Endothelial cell of umbilical vein (primary cell): ENCODE data around the gene STATH. TPM values are rescaled to one million over a fixed set of nuclear protein-coding genes. Genes with fewer than 3 reads are reported as not detected.

Source experiments
- BruUV-seq: library from RNA; stranded (reverse); fragments of 400-500 nt; replicated peaks from 2 replicates; lab custom pipeline; 2021; lab: Mats Ljungman, UMichigan
- CTCF ChIA-PET: fragments of 300-600, 350-600 bp; sonication (Branson Sonifier 250); formaldehyde crosslinking; loops from one replicate; lab custom pipeline; 2021; ENCODE audit warnings: antibody characterized with exemption, inconsistent platforms; lab: Charles Lee
- POLR2A ChIA-PET: fragments of 300-600, 350-600 bp; sonication (Branson Sonifier 250); formaldehyde crosslinking; loops from one replicate; lab custom pipeline; 2021; ENCODE audit warnings: antibody characterized with exemption, inconsistent platforms; lab: Charles Lee
- DNase-seq: peaks from one replicate; pipeline ENCODE4 v3.0.0-alpha.2; 2011; ENCODE audit warnings: low read depth, low spot score
- FAIRE-seq: peaks from 2 replicates; lab custom pipeline; 2011; peaks lifted over from hg19 to GRCh38; lab: Jason Lieb, UNC
- H2AFZ ChIP-seq: 2 replicates; pipeline ENCODE4 v1.6.0; 2012; ENCODE audit warnings: low read depth, low read length, control low read depth, inconsistent platforms
- H3K27ac ChIP-seq: 2 replicates; pipeline ENCODE4 v1.5.1; 2011; ENCODE audit warnings: low read depth, mild to moderate bottlenecking, control low read depth, low read length, moderate library complexity; ENCODE audit not compliant: insufficient read depth
- H3K27me3 ChIP-seq, 2 experiments: 2 replicates each; pipeline versions ENCODE4 v1.6.0 to v1.6.1; 2011; ENCODE audit warnings: low read length in 2 of 2, mixed read lengths in 1 of 2; ENCODE audit not compliant: control insufficient read depth in 2 of 2, insufficient read depth in 2 of 2
- H3K36me3 ChIP-seq, 2 experiments: 2 replicates in 1 of 2; 3 replicates in 1 of 2; pipeline ENCODE4 v1.5.1; 2011; ENCODE audit warnings: low read length in 2 of 2, mild to moderate bottlenecking in 1 of 2, moderate library complexity in 1 of 2; ENCODE audit not compliant: control insufficient read depth in 2 of 2, insufficient read depth in 2 of 2; ENCODE audit errors: extremely low read depth in 1 of 2
- H3K4me1 ChIP-seq: 3 replicates; pipeline ENCODE4 v1.5.1; 2011; ENCODE audit warnings: mild to moderate bottlenecking, low read length; ENCODE audit not compliant: control insufficient read depth, insufficient read depth; ENCODE audit errors: extremely low read depth
- H3K4me2 ChIP-seq: 2 replicates; pipeline ENCODE4 v1.6.1; 2011; ENCODE audit warnings: low read length, control low read depth, mixed read lengths; ENCODE audit not compliant: insufficient read depth
- H3K4me3 ChIP-seq, 3 experiments: fragments of 200-600 bp in 1 of 3; sonication (generic), shearing (Covaris generic) in 1 of 3; replicated peaks in 1 of 3; 2 replicates each; pipeline ENCODE4 v1.5.1; 2011 to 2016; ENCODE audit warnings: control low read depth in 3 of 3, low read length in 3 of 3, mild to moderate bottlenecking in 2 of 3, inconsistent platforms in 1 of 3, low read depth in 1 of 3, moderate library complexity in 1 of 3; ENCODE audit not compliant: insufficient read depth in 1 of 3
- H3K79me2 ChIP-seq: 2 replicates; pipeline ENCODE4 v1.6.0; 2012; ENCODE audit warnings: low read length, inconsistent platforms; ENCODE audit not compliant: control insufficient read depth, insufficient read depth
- H3K9ac ChIP-seq: replicated peaks from 2 replicates; pipeline ENCODE3; 2011; ENCODE audit warnings: low read length, control low read depth; ENCODE audit not compliant: insufficient read depth; ENCODE audit errors: extremely low read depth
- H3K9me1 ChIP-seq: replicated peaks from 3 replicates; pipeline ENCODE4 v1.6.0; 2011; ENCODE audit warnings: mild to moderate bottlenecking, low read length; ENCODE audit not compliant: control insufficient read depth, insufficient read depth; ENCODE audit errors: extremely low read depth
- H3K9me3 ChIP-seq: replicated peaks from 2 replicates; pipeline ENCODE4 v1.5.1; 2012; ENCODE audit warnings: low read length, inconsistent platforms; ENCODE audit not compliant: control insufficient read depth, insufficient read depth
- H4K20me1 ChIP-seq: replicated peaks from 2 replicates; pipeline ENCODE3; 2011; ENCODE audit warnings: mild to moderate bottlenecking, low read length; ENCODE audit not compliant: control insufficient read depth, insufficient read depth; ENCODE audit errors: extremely low read depth
- CTCF ChIP-seq, 2 donors: IDR thresholded peaks; 1 replicate in 1 of 2; 2 replicates in 1 of 2; pipeline ENCODE4 v1.5.1; 2011; ENCODE audit warnings: low read length in 2 of 2, mild to moderate bottlenecking in 2 of 2, moderate library complexity in 2 of 2, control low read depth in 1 of 2, inconsistent platforms in 1 of 2, low read depth in 1 of 2; ENCODE audit not compliant: insufficient read depth in 1 of 2; ENCODE audit errors: extremely low read depth in 1 of 2
- EZH2 ChIP-seq: IDR thresholded peaks from 2 replicates; pipeline ENCODE4 v1.6.1; 2012; ENCODE audit warnings: borderline replicate concordance, low read depth, mild to moderate bottlenecking, moderate library complexity, low read length, inconsistent platforms; ENCODE audit not compliant: severe bottlenecking
- GATA2 ChIP-seq: IDR thresholded peaks from 2 replicates; pipeline ENCODE4 v1.7.0; 2011; ENCODE audit warnings: low read depth, mild to moderate bottlenecking, moderate library complexity, mixed read lengths, low read length; ENCODE audit not compliant: insufficient read length, insufficient read depth
- JUN ChIP-seq: IDR thresholded peaks from 2 replicates; pipeline ENCODE4 v1.6.1; 2011; ENCODE audit warnings: borderline replicate concordance, low read depth; ENCODE audit not compliant: insufficient read length, insufficient read depth
- MYC ChIP-seq: IDR thresholded peaks from one replicate; pipeline ENCODE4 v1.6.1; 2011; ENCODE audit warnings: mild to moderate bottlenecking, low read depth, low read length
- POLR2A ChIP-seq: IDR thresholded peaks from 2 replicates; pipeline ENCODE4 v1.6.1; 2012; ENCODE audit warnings: low read depth, mild to moderate bottlenecking, control low read depth, low read length
- POLR2AphosphoS5 ChIP-seq: IDR thresholded peaks from 2 replicates; pipeline ENCODE4 v1.6.1; 2012; ENCODE audit warnings: low read depth, mild to moderate bottlenecking, control low read depth, low read length, moderate library complexity; ENCODE audit not compliant: insufficient read depth
- dilution Hi-C: fragments of 300-500 bp; cut with MboI; formaldehyde crosslinking; loops from one replicate; pipeline ENCODE4 v1.15.0; 2019; ENCODE audit warnings: low sequenced_read_pairs; ENCODE audit not compliant: extremely low pct_ligation_motif_present
- intact Hi-C: fragments of 100-400 bp; cut with micrococcal nuclease; formaldehyde crosslinking; loops from one replicate; pipeline ENCODE4 v1.10.0; 2022
- polyA plus RNA-seq, 4 experiments: library from polyadenylated mRNA; depleted of rRNA in 3 of 4; stranded (reverse) in 3 of 4; unstranded in 1 of 4; fragments of >200 nt; gene quantifications; 2 replicates each; pipeline versions ENCODE4 v1.2.1 to v1.2.3, GENCODE V29; 2011 to 2012; ENCODE audit warnings: missing spikeins in 1 of 4
- total RNA-seq: library from RNA; stranded (reverse); gene quantifications from 2 replicates; pipeline ENCODE4 v1.2.3, GENCODE V29; 2021

The STATH gene
- total and polyA plus RNA-seq, 2 donors (not counting 3 experiments of a cell fraction or from before 2014, with no cell fraction given), result not detected

- CTCF ChIA-PET, result no interaction called here
- no peaks in the 10 kb centered on the region for H3K27me3 ChIP-seq
- no peak overlapping the region for H3K4me3 ChIP-seq
- POLR2A ChIA-PET, result no interaction called here
- no peak overlapping the region for H2AFZ ChIP-seq
- no peak overlapping the region for H3K4me2 ChIP-seq
- dilution Hi-C loops (no loop called here), intact Hi-C loops (no loop called here)
- H3K9ac ChIP-seq, result no peak overlapping the region
- H4K20me1 ChIP-seq, result no peaks in the 10 kb centered on the region
- no peaks in the 10 kb centered on the region for H3K9me3 ChIP-seq
- no peak for FAIRE-seq
- no peaks in the 10 kb centered on the region for H3K36me3 ChIP-seq
- no peak for DNase-seq
- no TSS peak for BruUV-seq
- no peak for TF ChIP-seq POLR2AphosphoS5
- no peak for TF ChIP-seq JUN
- H3K79me2 ChIP-seq, result no peaks in the 10 kb centered on the region
- no peaks in the 10 kb centered on the region for H3K9me1 ChIP-seq
- peaks cover 4% of the 10 kb centered on the region for H3K4me1 ChIP-seq
- no peak overlapping the region for H3K27ac ChIP-seq
These were observed 4.9 kb downstream of the STATH start for GRCh38 chr4:70000711-70001110.

- H2AFZ ChIP-seq, result no peak overlapping the region
- H4K20me1 ChIP-seq, result no peaks in the 10 kb centered on the region
- H3K79me2 ChIP-seq, result no peaks in the 10 kb centered on the region
- H3K36me3 ChIP-seq, result no peaks in the 10 kb centered on the region
- no peak for FAIRE-seq
- no peak for DNase-seq
- TF ChIP-seq POLR2A, result no peak
- no peak for TF ChIP-seq EZH2
- no peak for TF ChIP-seq JUN
- no peak for TF ChIP-seq CTCF (IDR thresholded peaks at IDR 0.05; ENCODE audit: extremely low read depth in 1 of 2, insufficient read depth in 1 of 2, low read depth in 1 of 2, low read length in 2 of 2)
- no peak for TF ChIP-seq GATA2
- TF ChIP-seq MYC, result no peak
- BruUV-seq, result no TSS peak
- H3K27ac ChIP-seq, result no peak overlapping the region
- no peak overlapping the region for H3K4me3 ChIP-seq
- H3K4me1 ChIP-seq, result peaks cover 4% of the 10 kb centered on the region
- no peaks in the 10 kb centered on the region for H3K9me3 ChIP-seq
- CTCF ChIA-PET, result no interaction called here
- no peak overlapping the region for H3K4me2 ChIP-seq
- no peak overlapping the region for H3K9ac ChIP-seq
- H3K9me1 ChIP-seq, result no peaks in the 10 kb centered on the region
- POLR2A ChIA-PET, result no interaction called here
- dilution Hi-C loops, result no loop called here
- intact Hi-C loops, result no loop called here
- no peaks in the 10 kb centered on the region for H3K27me3 ChIP-seq
These were observed 6.7 kb downstream of the STATH start for GRCh38 chr4:70002507-70002906.
